HL-60 (cell line): ENCODE data around the gene WBP2.
"Not testable (repeated sequence)": the region's sequence is repeated elsewhere in the genome, so short reads cannot be mapped to it uniquely, and the experiment has no call there.

Source experiments
- DNase-seq, 2 experiments: peaks; one replicate each; pipeline ENCODE4 v3.0.0-alpha.2; 2010 to 2020; ENCODE audit warnings: low read depth in 1 of 2, low spot score in 1 of 2
- H3K27ac ChIP-seq: fragments of 250-450 bp; sonication (Bioruptor Pico); replicated peaks from 2 replicates; pipeline ENCODE4 v1.5.1; 2020; ENCODE audit warnings: mild to moderate bottlenecking, moderate library complexity
- H3K27me3 ChIP-seq: fragments of 250-450 bp; sonication (Bioruptor Pico); 2 replicates; pipeline ENCODE4 v1.5.1; 2021; ENCODE audit warnings: mild to moderate bottlenecking, moderate library complexity; ENCODE audit not compliant: insufficient read depth, poor library complexity, severe bottlenecking
- H3K4me3 ChIP-seq: replicated peaks from 2 replicates; pipeline ENCODE4 v1.5.1; 2011; ENCODE audit warnings: mild to moderate bottlenecking, control low read depth, low read length; ENCODE audit not compliant: insufficient read depth
- GABPA ChIP-seq: IDR thresholded peaks from 2 replicates; pipeline ENCODE4 v1.6.1; 2012; ENCODE audit warnings: low read depth
- POLR2AphosphoS5 ChIP-seq: IDR thresholded peaks from 2 replicates; pipeline ENCODE4 v1.6.1; 2012; ENCODE audit warnings: low read depth
- SPI1 ChIP-seq: IDR thresholded peaks from 2 replicates; pipeline ENCODE4 v1.6.1; 2012; ENCODE audit warnings: low read depth, mild to moderate bottlenecking, borderline replicate concordance
- TF ChIP-seq, protein P1 (sequence below): IDR thresholded peaks from one replicate; pipeline ENCODE4 v1.5.1; 2011; ENCODE audit warnings: low read length, control low read depth, inconsistent platforms; ENCODE audit not compliant: insufficient read depth
- TF ChIP-seq, protein P2 (sequence below): IDR thresholded peaks from 2 replicates; pipeline ENCODE4 v1.6.1; 2012; ENCODE audit warnings: low read depth; ENCODE audit not compliant: insufficient replicate concordance

WBP2 gene

GRCh38 chr17:75854881-75855309, 240 bp downstream of the WBP2 start:
- Histone ChIP-seq H3K4me3 (peak overlapping the region; percentile 72), H3K27ac (peak overlapping the region; percentile 63), H3K27me3 (no peaks in the 10 kb centered on the region)
- TF ChIP-seq, protein P1, sequence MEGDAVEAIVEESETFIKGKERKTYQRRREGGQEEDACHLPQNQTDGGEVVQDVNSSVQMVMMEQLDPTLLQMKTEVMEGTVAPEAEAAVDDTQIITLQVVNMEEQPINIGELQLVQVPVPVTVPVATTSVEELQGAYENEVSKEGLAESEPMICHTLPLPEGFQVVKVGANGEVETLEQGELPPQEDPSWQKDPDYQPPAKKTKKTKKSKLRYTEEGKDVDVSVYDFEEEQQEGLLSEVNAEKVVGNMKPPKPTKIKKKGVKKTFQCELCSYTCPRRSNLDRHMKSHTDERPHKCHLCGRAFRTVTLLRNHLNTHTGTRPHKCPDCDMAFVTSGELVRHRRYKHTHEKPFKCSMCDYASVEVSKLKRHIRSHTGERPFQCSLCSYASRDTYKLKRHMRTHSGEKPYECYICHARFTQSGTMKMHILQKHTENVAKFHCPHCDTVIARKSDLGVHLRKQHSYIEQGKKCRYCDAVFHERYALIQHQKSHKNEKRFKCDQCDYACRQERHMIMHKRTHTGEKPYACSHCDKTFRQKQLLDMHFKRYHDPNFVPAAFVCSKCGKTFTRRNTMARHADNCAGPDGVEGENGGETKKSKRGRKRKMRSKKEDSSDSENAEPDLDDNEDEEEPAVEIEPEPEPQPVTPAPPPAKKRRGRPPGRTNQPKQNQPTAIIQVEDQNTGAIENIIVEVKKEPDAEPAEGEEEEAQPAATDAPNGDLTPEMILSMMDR = no peak
- TF ChIP-seq GABPA (no peak), POLR2AphosphoS5 (no peak), SPI1 (no peak)
- TF ChIP-seq, protein P2, sequence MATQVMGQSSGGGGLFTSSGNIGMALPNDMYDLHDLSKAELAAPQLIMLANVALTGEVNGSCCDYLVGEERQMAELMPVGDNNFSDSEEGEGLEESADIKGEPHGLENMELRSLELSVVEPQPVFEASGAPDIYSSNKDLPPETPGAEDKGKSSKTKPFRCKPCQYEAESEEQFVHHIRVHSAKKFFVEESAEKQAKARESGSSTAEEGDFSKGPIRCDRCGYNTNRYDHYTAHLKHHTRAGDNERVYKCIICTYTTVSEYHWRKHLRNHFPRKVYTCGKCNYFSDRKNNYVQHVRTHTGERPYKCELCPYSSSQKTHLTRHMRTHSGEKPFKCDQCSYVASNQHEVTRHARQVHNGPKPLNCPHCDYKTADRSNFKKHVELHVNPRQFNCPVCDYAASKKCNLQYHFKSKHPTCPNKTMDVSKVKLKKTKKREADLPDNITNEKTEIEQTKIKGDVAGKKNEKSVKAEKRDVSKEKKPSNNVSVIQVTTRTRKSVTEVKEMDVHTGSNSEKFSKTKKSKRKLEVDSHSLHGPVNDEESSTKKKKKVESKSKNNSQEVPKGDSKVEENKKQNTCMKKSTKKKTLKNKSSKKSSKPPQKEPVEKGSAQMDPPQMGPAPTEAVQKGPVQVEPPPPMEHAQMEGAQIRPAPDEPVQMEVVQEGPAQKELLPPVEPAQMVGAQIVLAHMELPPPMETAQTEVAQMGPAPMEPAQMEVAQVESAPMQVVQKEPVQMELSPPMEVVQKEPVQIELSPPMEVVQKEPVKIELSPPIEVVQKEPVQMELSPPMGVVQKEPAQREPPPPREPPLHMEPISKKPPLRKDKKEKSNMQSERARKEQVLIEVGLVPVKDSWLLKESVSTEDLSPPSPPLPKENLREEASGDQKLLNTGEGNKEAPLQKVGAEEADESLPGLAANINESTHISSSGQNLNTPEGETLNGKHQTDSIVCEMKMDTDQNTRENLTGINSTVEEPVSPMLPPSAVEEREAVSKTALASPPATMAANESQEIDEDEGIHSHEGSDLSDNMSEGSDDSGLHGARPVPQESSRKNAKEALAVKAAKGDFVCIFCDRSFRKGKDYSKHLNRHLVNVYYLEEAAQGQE = no peak
- DNase-seq = no peak

GRCh38 chr17:75854101-75854748, 910 bp downstream of the WBP2 start:
- peak overlapping the region; percentile 63 for H3K27ac ChIP-seq
- no peak for DNase-seq
- H3K4me3 ChIP-seq = peak overlapping the region; percentile 72

DNA sequence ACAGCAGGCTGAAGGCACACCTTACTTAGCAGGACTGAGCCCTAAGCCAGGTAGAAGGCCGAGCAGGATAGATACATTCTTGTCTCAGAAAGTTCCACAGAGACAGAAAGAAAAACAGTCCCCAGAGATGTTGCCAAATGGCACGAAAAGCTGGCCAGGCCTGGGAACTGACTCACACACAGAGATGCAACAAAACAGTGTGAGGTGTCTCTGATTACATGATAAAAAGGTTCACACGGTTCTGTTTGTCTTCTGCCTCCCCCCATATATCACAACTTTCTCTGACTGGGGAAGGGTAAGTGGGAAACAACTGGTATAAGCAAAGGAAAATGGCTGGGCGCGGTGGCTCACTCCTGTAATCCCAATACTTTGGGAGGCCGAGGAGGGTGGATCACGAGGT, 1.7 kb downstream of the WBP2 start:
- H3K27ac ChIP-seq = no peak overlapping the region
- no peak overlapping the region for H3K4me3 ChIP-seq

More at GRCh38 chr17:75854101-75854748, 910 bp downstream of the WBP2 start:
- H3K27me3 ChIP-seq = no peaks in the 10 kb centered on the region
- TF ChIP-seq, protein P1 = no peak
- no peak for TF ChIP-seq POLR2AphosphoS5
- no peak for TF ChIP-seq GABPA
- TF ChIP-seq, protein P2 = no peak
- TF ChIP-seq SPI1 = no peak

GRCh38 chr17:75851693-75851991, 3.5 kb downstream of the WBP2 start:
- not testable (repeated sequence) for H3K27me3 ChIP-seq, H3K27ac ChIP-seq, H3K4me3 ChIP-seq, DNase-seq

More for the DNA sequence above, 1.7 kb downstream of the WBP2 start:
- no peak for DNase-seq
- H3K27me3 ChIP-seq = no peaks in the 10 kb centered on the region
- TF ChIP-seq GABPA (no peak), SPI1 (no peak), POLR2AphosphoS5 (no peak)
